ENCODE measurements around the gene CXorf38.

Gene CXorf38, protein sequence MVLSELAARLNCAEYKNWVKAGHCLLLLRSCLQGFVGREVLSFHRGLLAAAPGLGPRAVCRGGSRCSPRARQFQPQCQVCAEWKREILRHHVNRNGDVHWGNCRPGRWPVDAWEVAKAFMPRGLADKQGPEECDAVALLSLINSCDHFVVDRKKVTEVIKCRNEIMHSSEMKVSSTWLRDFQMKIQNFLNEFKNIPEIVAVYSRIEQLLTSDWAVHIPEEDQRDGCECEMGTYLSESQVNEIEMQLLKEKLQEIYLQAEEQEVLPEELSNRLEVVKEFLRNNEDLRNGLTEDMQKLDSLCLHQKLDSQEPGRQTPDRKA

DNA sequence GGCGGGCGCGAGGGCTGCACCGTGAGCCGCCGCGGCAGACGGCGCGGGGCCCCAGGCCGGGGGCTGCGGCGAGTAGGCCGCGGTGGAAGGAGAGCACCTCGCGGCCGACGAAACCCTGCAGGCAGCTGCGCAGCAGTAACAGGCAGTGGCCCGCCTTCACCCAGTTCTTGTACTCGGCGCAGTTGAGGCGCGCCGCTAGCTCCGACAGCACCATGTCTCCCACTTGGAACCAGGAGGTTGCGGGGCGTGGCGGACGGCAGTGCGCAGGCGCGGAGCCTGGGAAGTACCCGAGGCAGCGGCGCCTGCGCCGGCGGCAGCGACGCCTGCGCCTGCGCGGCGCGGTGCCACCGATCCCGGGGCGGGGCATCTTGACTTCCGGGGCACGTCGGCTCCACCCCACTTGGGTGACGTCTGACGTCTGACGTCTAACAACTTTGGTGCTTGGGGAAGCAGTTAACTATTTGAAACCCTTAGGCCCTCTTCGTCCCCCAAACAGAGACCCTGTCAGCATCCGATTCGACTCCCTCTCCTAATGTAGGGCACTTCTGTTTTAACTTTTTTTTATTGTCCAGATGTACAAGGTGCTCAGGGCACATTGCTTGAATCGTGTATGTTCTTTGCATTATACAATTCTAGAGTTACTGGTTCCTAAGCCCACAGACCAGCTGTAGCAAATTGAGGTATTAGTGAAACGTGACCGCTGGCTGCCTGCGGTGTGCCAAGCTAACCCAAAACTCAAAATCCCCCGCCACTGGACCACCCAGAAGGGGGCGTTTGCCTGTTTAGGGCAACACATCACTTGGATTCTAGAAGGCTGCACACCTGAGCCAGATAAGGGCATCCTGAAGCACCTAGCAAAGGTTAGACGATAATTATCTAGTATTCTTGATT is at the start of gene CXorf38:
Gene CXorf38, minus strand, starts transcription at position 255 of the 891 bp plus-strand sequence. Its CDS starts 41 bp downstream, at position 214.
- peak; percentile 89 for DNase-seq

DNA sequence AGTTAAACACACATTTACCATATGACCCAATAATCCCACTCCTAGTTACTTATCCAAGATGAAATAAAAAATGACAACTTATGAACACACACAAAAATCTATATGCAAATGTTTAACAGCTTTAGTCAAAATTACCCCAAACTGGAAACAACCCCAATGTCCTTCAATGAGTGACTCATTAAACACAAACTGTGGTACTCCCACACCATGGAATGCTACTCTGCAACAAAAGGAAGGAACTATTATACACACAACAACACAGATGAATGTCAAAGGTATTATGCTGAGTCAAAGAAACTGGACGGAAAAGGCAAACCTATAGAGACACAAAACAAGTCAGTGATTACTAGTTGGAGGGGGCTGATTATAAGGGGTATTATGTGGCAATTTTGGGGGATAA is 47.4 kb upstream of the CXorf38 start:
- DNase-seq = no peak

DNA sequence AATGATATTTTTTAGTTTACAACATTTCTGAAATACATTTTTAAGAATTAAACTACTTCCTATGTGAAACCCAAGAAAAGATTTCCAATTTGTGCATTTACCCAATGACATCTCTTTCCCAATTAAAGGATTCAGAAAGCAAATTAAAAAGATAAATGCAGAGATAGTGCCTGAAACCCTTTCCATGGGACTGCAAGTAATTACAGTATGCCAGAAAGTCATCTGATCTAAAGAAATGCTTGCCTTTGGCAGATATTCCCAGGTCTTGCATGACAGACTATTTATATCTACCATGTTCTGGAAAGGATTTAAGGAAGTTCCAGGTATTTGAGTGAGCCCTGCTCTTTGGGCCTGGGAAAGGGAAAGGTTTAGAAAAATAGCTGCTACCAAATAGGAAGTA is 41.6 kb upstream of the CXorf38 start:
- DNase-seq = no peak

DNA sequence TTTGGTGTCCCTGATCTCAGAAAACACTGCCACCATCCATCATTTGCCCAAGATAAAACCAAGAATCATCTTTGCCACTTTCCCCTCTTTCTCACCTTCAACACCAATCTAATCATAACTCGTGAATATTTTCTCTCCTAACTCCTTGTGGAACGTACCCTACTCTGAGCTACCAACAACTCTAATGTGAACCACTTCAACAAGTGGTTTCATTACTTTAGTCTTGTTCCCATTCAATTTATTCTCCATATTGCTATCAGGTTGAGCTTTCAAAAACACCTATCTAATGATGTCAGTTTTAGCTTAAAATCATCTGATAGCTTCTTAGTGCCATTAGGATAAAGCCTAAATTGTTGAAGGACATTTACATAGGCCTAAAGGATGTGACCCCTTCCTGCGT is 39.8 kb upstream of the CXorf38 start:
- DNase-seq = no peak

DNA sequence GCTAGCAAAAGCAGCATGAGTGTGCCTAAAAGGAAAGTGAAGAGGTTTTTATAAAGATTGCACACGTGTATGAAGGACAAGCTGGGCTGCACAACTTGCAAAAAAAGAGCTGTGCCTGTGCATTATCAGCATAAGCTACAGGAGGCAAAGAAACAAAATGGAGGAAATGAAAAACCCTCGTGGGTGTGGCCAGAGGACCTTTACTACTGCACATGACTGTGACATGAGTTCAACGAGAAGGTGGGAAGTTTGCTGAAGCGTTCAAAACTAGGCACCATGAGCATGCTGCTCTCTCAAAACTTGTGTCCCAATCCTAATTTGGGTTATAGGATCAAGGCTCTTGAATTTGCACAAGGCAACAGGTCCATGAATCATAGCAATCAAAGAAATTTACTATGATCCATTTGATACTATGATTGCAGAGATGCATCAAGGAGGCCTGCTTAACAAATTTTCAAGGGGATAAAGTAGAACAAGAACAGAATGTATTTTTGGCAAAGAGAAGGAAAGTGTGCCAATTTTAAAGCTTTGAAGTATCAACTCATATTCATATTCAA is 38.1 kb upstream of the CXorf38 start:
- DNase-seq = no peak

DNA sequence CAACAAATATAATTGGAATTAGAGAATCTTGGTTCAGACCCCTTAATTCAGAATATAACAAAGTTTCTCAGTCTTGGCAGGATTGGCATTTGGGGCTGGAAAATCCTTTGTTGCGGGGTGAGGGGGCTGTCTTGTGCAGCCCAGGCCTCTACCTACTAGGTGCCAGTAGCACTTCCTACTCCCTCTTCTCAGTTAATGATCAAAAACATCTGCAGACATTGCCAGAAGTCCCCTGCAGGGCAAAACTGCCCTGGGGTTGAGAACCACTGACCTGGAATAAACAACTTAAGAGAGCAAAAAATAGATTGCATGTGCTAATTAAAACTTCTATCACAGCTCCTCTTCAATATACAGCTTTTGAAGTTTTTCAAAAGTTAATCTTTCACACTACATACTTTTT is 36.7 kb upstream of the CXorf38 start:
- DNase-seq = no peak

DNA sequence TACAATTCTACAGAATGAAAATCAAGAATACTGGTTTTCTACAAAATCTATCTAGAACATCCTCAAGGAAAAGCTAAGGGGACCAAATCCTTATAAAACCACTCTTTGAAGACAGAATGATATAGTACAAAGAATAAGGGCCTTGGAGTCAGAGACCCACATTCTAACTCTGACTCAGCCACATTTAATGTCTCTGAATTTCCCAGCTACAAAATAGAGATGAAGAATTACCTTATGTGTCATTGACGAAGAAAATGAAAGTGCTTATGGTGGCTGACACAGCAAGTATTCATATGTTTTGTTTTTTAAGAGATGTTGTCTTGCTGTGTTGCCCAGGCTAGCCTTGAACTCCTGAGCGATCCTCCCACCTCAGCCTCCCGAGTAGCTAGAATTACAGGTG is 35.9 kb upstream of the CXorf38 start:
- DNase-seq = no peak

DNA sequence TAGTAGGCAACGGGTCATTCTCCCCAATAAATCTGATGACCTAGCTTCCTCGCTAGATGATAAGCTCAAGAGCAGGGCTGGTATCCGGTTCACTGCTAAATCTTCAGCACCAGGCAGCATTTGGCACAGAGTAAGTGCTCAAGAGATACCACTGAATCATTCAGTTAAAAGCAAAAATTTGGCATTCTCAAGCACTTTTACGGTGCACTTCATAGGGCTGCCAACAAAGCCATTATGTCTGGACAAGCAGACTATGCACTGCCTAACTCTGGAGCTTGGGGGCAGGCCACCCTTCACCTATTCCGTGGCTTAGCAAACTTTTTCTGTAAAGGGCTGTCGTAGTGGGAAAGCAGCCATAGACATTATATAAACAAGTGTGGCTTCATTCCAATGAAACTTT is 23.8 kb upstream of the CXorf38 start:
- no peak for DNase-seq

DNA sequence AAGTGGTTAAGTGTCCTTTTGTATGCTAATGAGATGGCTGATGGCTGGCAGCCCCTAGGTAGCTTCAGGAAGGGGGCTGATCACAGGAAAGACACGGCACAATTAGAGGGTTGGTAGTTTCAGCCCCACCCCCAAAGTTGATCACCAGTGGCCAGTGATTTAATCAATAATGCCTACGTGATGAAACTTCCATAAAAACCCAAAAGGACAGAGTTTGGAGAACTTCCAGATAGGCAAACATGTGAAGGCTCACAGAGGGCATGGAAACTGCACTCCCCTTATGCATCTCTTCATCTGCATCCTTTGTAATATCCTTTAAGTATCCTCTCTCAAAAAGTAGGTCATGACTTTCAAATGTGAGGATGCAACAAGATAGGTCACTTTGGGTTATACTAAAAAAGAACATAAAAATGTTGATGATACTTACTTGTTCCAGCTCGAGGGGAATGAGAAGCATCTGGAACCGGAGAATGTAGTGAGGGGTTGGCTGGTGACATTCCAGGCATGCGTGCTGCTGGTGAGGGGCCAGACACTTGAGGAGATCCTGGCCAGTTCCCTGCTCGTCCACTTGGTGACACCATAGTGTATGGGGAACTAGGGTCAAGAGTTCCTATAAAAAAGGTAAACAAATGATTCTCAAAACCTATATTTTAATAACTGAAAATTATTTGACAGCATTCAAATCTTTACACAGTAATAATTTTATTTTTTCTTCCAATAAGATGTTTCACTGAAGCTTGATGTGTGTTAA is 16.7 kb upstream of the CXorf38 start:
- DNase-seq = no peak

DNA sequence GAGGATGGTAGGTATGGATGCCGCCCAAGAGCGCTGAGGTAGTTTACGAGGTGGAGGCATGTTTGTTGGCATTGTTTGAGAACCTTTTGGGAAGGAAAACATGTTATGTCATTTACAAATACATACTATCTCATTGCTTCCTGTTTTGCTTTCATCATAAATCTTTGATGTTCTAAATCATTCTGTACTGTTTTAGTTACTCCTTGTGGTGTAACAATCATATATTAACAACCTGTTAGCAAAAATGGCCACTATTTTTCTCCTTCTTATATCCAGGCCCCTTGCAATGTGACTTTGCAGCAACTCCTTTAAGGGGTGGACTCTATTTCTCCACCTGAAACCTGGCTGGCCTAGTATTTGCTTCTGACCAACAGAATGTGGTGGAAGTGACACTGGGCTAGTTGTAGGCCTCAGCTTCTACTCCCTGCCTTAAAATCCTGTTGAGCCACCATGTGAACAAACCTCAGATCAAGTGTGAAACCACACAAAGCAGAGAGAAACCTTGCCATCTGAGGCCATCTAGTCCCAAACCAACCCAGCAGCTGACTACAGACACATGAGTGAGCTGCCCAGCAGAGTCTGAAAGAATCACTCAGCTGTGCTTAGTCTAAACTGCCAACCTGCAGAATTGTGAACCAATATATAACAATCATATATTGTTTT is 15.8 kb upstream of the CXorf38 start:
- no peak for DNase-seq

DNA sequence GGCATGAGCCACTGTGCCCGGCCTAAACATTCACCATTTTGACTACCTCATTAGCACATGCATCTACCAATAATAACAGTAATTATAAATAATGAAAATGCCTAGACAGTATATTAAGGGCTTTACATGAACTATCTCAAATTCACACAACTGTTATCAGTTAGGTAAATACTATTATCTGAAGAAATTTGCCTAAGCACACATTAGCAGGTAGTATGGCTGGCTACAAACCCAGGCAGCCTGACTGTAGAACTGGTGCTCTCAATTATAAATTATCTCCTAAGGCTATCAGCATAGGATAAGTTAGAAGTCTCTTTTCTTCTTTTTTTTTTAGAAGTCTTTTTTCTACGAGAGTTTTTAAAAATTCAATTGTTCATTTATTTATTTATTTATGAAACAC is 14.1 kb upstream of the CXorf38 start:
- DNase-seq = no peak

DNA sequence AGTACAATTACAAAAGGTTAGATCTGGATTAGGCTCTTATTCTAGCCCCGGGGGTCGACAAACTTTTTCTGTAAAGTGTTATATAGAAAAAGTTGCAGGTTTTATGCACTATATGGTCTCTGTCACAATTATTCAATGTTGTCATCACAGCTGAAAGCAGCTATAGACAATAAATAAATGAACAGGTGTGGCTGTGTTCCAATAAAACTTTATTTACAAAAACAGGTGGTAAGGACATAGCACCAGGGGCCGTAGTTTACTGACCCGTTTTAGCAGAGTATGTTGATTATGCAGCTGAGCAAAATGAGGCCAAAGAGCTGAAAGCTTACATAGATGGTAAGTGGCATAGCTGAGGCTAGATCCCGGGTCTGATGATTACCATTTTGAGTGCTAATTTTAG is 13.0 kb upstream of the CXorf38 start:
- no peak for DNase-seq

DNA sequence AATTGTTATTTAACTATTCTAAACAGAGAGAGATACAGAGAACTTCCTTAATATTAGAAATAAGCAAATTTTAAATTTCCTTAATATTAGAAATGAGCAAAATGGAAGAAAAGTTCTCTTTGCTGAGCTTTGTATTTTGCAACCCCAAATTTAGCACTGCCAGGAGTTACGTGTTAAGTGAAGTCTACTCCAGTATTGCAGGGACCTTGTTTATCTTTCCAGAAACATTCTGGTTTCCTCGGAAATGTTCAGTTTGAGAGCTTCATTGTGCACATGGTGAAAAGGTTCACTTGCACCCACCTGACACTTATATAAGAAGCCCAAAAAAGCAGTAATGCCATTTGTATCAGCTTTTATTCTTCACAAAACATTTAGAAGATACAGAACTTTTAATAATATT is 6.2 kb upstream of the CXorf38 start:
- no peak for DNase-seq

DNA sequence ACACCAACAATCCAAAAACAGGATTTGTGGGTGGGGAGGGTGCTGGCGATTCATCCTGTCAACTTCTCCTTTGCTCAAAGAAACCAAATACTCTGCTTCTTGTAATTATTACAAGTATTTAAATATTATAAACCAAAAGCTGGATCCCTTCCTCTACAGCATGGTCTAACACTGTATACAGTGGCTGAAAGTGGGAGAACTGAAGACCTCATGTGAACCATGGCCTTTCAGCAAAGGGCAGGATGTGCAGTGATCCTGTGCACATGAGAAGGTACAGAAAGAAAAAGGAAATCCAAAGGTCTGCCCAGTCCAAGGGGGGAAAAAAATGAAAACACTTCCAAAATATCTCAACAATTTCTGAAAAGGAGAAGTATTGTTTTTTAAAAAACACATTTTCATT is 5.3 kb upstream of the CXorf38 start:
- DNase-seq = no peak

DNA sequence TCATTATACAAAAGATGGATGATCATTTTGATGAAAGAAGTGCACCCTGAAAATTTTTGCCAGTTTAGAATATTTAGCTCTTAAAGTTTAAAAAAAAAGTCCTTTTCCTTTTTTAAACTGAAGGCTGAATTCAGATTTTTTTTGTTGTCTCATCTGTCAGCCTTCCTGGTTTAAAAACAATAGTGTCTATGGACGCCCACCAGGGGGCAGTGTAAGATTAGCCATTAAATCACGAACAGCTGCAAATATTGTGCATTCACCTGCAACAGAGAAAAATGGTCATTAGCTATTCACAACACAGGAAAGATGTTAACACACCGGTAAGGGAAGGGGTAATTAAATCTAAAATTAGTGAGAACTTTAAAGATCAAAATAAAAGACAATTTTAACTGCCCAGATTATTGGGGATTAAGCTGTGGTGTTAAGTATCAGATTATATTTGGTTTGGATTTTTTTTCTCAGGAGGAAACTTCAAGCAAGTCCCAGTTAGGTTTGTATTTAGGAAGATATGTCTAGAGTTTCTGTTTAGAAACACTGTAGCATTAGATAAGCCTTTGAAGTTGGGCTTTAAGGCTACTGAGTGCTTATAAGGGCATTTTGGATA is 4.4 kb upstream of the CXorf38 start:
- peak; percentile 69 for DNase-seq

DNA sequence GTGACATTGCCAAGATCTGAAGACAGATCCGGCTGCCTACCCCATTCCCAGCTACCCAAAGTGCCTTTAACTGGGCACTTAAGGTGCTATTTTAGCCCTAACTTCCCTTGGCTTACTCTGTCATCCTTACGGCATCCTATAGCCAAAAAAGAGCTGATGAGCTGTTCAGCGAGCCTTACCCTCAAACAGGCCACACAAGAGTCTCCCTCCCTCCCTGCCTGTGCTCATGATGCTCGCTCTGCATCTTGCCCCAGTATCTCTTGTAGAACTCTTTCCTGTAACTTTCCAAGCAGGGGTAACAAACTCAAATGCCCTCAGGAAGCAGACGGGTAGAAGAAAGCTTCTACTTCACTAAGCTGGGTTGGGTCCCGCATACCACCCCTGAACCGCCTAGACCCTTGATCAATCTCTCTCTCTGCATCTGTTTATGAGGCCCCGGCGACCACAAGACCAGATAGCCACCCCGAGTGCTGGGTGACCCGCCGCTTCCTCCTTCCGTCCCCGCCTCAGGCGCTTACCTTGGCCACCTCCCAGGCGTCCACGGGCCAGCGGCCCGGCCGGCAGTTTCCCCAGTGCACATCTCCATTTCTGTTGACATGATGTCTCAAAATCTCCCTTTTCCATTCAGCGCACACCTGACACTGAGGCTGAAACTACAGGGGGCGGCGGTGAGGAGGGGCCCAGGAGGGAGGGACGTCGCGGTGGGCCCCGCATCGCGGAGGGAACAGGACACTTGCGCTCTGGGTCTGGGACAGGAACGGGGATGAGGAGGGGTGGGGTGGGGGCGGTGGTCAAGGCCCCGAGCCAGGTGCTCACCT is 663 bp downstream of the CXorf38 start:
- peak; percentile 9 for DNase-seq

DNA sequence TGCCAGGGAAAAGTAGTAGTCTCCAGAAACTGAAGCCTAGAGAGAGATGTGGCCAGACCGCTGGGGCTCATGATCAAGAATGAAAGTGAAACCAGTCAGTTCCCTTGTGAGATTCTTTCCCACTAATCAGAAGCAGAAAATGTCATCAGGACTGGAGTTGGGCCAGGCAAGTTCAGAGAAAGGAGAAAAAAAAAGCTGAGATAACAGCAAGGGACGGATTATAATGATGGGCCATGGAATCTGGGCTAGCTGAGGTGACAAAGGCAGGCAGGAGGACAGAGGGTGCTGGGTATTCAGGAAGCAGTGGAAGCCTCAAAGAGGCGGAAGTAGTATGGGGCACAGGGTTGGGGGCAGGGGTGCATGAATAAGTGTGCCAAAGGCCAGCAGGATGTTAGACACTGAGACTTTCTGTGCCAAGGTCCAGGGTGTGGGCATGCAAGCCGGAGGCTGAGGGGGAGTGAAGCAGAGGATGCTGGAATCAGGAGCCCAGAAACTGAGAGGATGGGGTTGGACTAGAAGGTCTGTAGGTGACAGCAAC is 2.5 kb downstream of the CXorf38 start:
- DNase-seq = peak; percentile 9

DNA sequence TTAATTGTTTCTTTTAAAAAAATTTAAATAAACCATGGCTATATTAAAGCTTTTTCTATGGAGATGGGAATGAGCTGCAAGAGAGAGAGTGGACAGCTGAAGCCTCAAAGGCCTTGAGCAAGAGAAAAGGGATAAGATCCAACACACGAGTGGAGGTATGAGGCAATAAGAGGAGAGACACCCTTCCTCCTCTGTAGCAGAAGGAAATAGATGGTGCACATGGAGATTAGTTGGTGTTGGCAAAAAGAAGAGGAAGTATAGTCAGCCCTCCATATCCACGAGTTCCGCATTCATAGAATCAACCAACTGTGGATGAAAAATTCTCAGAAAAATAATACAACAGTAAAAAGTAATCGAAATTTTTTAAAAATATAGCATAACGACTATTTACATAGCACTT is 3.2 kb downstream of the CXorf38 start:
- DNase-seq = no peak

DNA sequence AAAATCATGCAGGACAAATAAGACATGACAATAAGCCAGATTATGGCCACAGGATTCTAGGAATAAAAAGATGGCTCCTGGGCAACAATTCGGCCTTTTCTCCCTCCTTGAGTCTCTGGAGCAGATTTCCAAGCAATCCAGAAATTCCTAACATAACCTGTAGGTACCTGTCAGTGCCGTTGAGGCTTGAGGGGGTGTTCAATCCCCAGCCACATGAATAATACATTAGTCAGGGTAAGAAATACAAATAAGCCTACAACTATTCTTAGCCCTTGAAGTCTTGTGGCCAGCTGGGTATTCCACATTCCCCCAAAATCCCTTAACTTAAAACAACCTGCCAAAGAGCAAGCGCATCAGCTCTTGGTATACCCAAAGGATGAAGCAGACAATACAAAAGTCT is 9.7 kb downstream of the CXorf38 start:
- DNase-seq = no peak

DNA sequence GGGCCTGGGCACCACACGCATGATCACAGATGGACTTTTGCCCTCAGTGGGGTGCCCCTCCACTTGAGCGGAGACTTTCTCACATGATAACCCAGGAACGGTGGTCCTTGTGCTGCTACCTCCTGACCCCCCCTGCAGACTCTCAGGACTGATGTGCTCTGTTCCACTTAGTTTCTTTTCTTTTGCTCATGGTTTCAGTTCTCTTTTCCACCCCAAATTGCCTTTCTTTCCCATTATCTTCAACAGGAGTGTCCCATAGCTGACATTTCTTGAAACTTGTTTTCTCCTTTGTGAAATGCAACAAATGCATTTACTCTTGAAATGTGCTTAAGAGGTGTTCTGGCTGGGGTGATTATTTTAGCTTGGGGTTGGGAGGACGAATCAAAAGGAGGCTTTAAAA is 15.2 kb downstream of the CXorf38 start:
- DNase-seq = no peak

DNA sequence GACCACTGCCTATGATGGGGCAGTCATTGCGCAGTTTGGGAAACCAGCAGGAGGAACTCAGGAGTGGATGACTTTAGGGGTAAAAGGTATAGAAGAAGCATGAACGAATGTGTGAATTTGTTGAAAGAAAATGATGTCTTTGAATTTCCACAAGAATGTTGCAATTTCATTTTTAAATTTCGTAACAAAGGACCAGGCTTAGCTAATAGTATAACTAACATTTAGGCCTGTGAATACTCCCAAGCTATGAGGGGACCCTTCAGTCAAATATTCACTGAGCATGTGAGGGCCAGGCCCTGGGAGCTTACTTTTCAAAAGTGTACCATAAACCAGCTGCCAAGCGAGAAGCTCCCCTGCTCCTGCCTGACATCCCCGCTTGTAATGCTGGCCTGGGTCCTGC is 18.9 kb downstream of the CXorf38 start:
- DNase-seq = no peak
